Activated CD4-positive, alpha-beta T cell treated with anti-CD3 and anti-CD28 coated beads, Interleukin-2, amount 10 ng/mL, durations not matched to agents 7 days and 5 days (primary cell): ENCODE results near the gene CZIB. TPM values are rescaled to one million over a fixed set of nuclear protein-coding genes. Genes with fewer than 3 reads are reported as not detected.
"Not testable (repeated sequence)": the region's sequence is repeated elsewhere in the genome, so short reads cannot be mapped to it uniquely, and the experiment has no call there.

ENCODE experiments used
- CTCF ChIA-PET: fragments of 350-600 bp; sonication (Branson Sonifier 250); formaldehyde crosslinking; loops from one replicate; lab custom pipeline; 2021; ENCODE audit warnings: antibody characterized with exemption; lab: Charles Lee
- POLR2A ChIA-PET: fragments of 350-600 bp; sonication (Branson Sonifier 250); formaldehyde crosslinking; loops from one replicate; lab custom pipeline; 2021; ENCODE audit warnings: antibody characterized with exemption; lab: Charles Lee
- DNase-seq: peaks from one replicate; pipeline ENCODE4 v3.0.0-alpha.2; 2020
- H3K27ac Mint-ChIP-seq: one replicate; pipeline ENCODE4 v1.8.0; 2021; ENCODE audit warnings: mild to moderate bottlenecking, moderate library complexity, mixed read lengths
- H3K27me3 Mint-ChIP-seq: one replicate; pipeline ENCODE4 v1.8.0; 2021; ENCODE audit warnings: mixed read lengths
- H3K36me3 Mint-ChIP-seq: one replicate; pipeline ENCODE4 v1.8.0; 2021; ENCODE audit warnings: low read depth, mixed read lengths
- H3K4me1 Mint-ChIP-seq: one replicate; pipeline ENCODE4 v1.8.0; 2021; ENCODE audit warnings: mixed read lengths
- H3K4me3 Mint-ChIP-seq: one replicate; pipeline ENCODE4 v1.8.0; 2021; ENCODE audit warnings: mild to moderate bottlenecking, moderate library complexity, mixed read lengths
- H3K9me3 Mint-ChIP-seq: one replicate; pipeline ENCODE4 v1.8.0; 2021; ENCODE audit warnings: mixed read lengths
- total RNA-seq, 2 experiments: library from RNA; stranded (reverse); gene quantifications; one replicate each; pipeline ENCODE4 v1.2.3, GENCODE V29; 2021

The CZIB gene
- total RNA-seq, 2 experiments from 2014 or later, result 51.0 to 54.0 TPM

DNA sequence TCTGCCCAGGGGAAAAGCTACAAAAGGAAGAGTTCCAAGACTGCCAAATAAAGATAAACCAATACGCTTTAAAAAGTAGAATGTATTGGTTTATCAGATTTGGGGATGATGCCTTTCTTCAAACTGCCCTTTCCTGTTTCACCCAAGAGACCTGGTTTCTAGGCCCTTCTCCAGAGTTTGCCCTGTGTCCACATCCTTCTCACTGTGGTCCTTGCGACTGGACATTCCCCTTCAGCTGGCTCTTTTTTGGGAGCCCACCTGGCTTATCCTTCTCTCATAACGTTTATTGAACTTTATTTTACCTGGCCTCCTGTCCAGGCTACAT lies 490 bp upstream of the CZIB start:
- peaks cover 16% of the 10 kb centered on the region for H3K36me3 Mint-ChIP-seq
- no peaks in the 10 kb centered on the region for H3K9me3 Mint-ChIP-seq
- ChIA-PET CTCF (interaction anchor here (1.8 kb wide), 1 partner anchor 12 kb away, joined by 5 read pairs; no protein-coding TSS in a partner anchor), POLR2A (no interaction called here)
- no peak for DNase-seq
- no peaks in the 10 kb centered on the region for H3K27me3 Mint-ChIP-seq
- H3K4me3 Mint-ChIP-seq, result peak overlapping the region; percentile 88
- H3K4me1 Mint-ChIP-seq, result peaks cover 27% of the 10 kb centered on the region
- H3K27ac Mint-ChIP-seq, result peak overlapping the region; percentile 96

DNA sequence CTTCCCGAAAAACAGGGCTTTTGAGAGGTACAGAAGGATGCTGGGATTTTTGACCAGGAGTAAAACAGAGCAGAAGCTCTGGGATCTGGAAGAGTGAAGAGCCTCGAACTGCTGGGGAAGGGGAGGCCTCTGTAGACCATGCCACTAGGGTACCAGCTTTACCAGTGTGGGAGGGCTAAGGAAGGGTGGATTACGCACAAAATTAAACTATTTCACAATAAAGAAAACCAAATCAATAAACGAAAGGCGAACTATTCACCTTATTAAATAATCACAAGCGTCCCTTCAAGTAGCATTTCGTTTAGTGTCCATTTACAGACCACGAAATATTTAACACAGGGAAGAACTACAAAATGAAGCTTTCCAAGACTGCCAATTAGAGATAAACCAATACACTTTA lies 723 bp downstream of the CZIB start:
- Mint-ChIP-seq H3K4me3 (peak overlapping the region; percentile 88), H3K36me3 (peaks cover 16% of the 10 kb centered on the region), H3K27ac (peak overlapping the region; percentile 96), H3K27me3 (no peaks in the 10 kb centered on the region), H3K9me3 (no peaks in the 10 kb centered on the region), H3K4me1 (peaks cover 27% of the 10 kb centered on the region)
- ChIA-PET POLR2A (interaction anchor here (0.7 kb wide), 1 partner anchor 169 kb away, joined by 4 read pairs; no protein-coding TSS in a partner anchor), CTCF (no interaction called here)
- no peak for DNase-seq

DNA sequence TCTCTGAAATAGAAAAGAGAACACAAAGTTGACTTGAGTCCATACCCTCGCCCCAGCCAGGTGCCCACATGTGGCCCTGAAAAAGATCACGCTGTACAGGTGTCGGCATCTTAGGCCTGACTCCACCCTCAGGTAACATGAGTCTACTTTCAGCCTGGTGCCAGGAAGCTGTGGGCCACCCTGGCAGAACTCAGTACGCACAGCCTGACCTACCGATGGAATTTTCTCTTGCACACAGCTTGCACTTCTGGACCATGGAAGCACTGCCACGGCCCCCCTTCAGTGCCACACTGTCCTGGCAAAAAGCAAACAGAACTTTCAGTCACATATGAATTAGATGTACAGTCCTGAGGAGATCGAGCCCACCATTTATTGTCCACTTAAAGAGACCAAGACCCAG lies 2.2 kb downstream of the CZIB start:
- H3K36me3 Mint-ChIP-seq, result peaks cover 25% of the 10 kb centered on the region
- no peak overlapping the region for H3K4me3 Mint-ChIP-seq
- H3K27ac Mint-ChIP-seq, result no peak overlapping the region
- H3K27me3 Mint-ChIP-seq, result no peaks in the 10 kb centered on the region
- no peaks in the 10 kb centered on the region for H3K9me3 Mint-ChIP-seq
- H3K4me1 Mint-ChIP-seq, result peaks cover 27% of the 10 kb centered on the region
- DNase-seq, result no peak
- CTCF ChIA-PET, result interaction anchor here (0.7 to 1.2 kb wide), 2 partner anchors 10 to 54 kb away, joined by 3 read pairs; no protein-coding TSS in a partner anchor
- POLR2A ChIA-PET, result no interaction called here

DNA sequence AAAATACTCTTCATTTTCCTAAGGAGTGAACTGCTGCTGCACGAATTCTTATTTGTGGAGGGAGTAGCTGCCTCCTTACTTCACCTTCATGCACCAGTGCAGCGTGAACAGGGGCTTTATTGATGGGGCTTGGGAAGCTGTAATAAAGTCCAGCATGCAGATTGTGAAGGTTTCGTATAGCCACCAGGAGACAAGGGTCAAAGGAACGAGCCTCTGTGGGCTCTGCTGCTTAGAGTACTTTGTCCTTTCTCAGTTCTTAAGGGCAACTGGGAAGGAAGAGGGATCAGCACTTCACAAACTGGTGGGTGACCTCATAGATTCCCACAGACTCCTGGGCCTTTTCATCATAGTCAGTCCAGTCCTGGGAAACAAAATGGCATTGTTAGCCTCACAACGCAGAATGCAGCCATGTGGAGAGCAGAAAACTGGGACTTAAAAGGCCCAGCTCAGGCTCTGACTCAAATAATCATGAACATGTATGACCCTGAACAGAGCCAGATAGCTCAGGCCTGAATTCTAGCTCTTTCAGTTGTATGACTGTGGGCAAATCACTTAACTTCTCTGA lies 6.0 kb downstream of the CZIB start:
- H3K27ac Mint-ChIP-seq, result peak overlapping the region; percentile 36
- ChIA-PET CTCF (interaction anchor here (0.6 to 1.3 kb wide), 3 partner anchors 11 to 131 kb away, joined by 4 to 5 read pairs (median 4); no protein-coding TSS in a partner anchor), POLR2A (no interaction called here)
- no peaks in the 10 kb centered on the region for H3K27me3 Mint-ChIP-seq
- H3K4me1 Mint-ChIP-seq, result peaks cover 13% of the 10 kb centered on the region
- H3K36me3 Mint-ChIP-seq, result peaks cover 39% of the 10 kb centered on the region
- no peak for DNase-seq
- no peak overlapping the region for H3K4me3 Mint-ChIP-seq
- no peaks in the 10 kb centered on the region for H3K9me3 Mint-ChIP-seq

DNA sequence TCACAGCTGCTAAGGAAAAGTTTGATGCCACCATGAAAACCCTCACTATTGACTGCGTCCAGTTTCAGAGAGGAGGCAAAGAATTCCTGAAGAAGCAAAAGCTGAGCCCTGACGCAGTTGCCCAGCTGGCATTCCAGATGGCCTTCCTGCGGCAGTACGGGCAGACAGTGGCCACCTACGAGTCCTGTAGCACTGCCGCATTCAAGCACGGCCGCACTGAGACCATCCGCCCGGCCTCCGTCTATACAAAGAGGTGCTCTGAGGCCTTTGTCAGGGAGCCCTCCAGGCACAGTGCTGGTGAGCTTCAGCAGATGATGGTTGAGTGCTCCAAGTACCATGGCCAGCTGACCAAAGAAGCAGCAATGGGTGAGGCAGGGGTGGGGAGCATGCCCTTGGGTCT lies 9.5 kb downstream of the CZIB start:
- no peak overlapping the region for H3K4me3 Mint-ChIP-seq
- H3K27me3 Mint-ChIP-seq, result no peaks in the 10 kb centered on the region
- peaks cover 11% of the 10 kb centered on the region for H3K9me3 Mint-ChIP-seq
- ChIA-PET CTCF (interaction anchor here (0.9 to 1.3 kb wide), 3 partner anchors 9 to 941 kb away, joined by 3 to 4 read pairs (median 4); partner anchors contain the start of gene MAGOH), POLR2A (no interaction called here)
- H3K4me1 Mint-ChIP-seq, result no peaks in the 10 kb centered on the region
- peaks cover 51% of the 10 kb centered on the region for H3K36me3 Mint-ChIP-seq
- no peak overlapping the region for H3K27ac Mint-ChIP-seq
- no peak for DNase-seq

DNA sequence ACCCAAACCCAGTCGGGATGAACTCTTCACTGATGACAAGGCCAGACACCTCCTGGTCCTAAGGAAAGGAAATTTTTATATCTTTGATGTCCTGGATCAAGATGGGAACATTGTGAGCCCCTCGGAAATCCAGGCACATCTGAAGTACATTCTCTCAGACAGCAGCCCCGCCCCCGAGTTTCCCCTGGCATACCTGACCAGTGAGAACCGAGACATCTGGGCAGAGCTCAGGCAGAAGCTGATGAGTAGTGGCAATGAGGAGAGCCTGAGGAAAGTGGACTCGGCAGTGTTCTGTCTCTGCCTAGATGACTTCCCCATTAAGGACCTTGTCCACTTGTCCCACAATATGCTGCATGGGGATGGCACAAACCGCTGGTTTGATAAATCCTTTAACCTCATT lies 10.1 kb downstream of the CZIB start:
- H3K27ac Mint-ChIP-seq, result no peak overlapping the region
- peaks cover 57% of the 10 kb centered on the region for H3K36me3 Mint-ChIP-seq
- H3K4me3 Mint-ChIP-seq, result no peak overlapping the region
- ChIA-PET POLR2A (no interaction called here), CTCF (no interaction called here)
- H3K27me3 Mint-ChIP-seq, result no peaks in the 10 kb centered on the region
- no peaks in the 10 kb centered on the region for H3K4me1 Mint-ChIP-seq
- H3K9me3 Mint-ChIP-seq, result peaks cover 11% of the 10 kb centered on the region
- DNase-seq, result no peak

DNA sequence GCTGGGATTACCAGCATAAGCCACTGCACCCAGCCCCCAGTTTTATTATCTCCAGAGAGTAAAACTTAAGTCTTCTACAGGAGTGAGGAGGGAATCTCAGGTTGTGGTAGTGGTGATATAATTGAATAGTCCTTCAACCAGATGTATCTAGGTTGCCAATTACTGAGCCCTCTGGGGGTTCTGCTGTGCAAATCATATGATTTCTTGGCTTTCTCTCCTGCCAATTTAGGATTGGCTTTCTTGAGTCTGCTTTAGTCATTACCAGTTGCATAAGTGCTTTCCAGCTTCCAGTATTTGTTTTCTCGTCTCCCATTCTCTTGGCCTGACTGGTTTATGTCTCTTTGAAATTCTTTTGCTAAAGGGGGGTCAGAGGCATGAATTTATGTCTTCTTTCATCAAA lies 12.7 kb downstream of the CZIB start:
- Mint-ChIP-seq H3K27ac (no peak overlapping the region), H3K4me1 (peaks cover 2% of the 10 kb centered on the region), H3K4me3 (no peak overlapping the region), H3K9me3 (peaks cover 26% of the 10 kb centered on the region), H3K27me3 (no peaks in the 10 kb centered on the region), H3K36me3 (peaks cover 73% of the 10 kb centered on the region)
- ChIA-PET POLR2A (no interaction called here), CTCF (interaction anchor here (0.6 kb wide), 1 partner anchor 547 kb away, joined by 3 read pairs; no protein-coding TSS in a partner anchor)
- DNase-seq, result no peak

DNA sequence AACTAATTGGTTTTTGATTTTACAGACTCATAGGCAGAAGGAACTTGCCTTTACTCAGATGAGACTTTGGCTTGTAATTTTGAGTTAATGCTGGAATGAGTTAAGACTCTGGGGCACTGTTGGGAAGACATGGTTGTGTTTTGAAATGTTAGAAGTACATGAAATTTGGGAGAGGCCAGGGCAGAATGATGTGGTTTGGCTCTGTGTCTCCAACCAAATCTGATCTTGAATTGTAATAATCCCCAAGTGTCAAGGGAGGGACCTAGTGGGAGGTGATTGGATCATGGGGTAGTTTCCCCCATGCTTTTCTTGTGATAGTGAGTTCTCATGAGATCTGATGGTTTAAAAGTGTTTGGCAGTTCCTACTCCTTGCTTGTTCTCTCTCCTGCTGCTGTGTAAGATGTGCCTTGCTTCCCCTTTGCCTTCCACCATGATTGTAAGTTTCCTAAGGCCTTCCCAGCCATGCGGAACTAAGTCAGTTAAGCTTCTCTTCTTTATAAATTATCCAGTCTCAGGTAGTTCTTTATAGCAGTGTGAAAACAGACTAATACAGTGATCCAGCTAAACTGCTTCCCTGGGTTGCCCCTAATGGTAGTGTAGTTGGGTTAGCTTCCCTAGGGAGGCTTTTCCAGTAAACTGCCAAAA lies 13.6 kb downstream of the CZIB start:
- Mint-ChIP-seq H3K36me3 (peaks cover 76% of the 10 kb centered on the region), H3K9me3 (peaks cover 26% of the 10 kb centered on the region), H3K27ac (no peak overlapping the region), H3K4me1 (peaks cover 2% of the 10 kb centered on the region), H3K4me3 (no peak overlapping the region), H3K27me3 (no peaks in the 10 kb centered on the region)
- no peak for DNase-seq
- ChIA-PET CTCF (interaction anchor here (1.2 kb wide), 1 partner anchor 10 kb away, joined by 3 read pairs; the partner anchor contains the start of gene CPT2), POLR2A (no interaction called here)

DNA sequence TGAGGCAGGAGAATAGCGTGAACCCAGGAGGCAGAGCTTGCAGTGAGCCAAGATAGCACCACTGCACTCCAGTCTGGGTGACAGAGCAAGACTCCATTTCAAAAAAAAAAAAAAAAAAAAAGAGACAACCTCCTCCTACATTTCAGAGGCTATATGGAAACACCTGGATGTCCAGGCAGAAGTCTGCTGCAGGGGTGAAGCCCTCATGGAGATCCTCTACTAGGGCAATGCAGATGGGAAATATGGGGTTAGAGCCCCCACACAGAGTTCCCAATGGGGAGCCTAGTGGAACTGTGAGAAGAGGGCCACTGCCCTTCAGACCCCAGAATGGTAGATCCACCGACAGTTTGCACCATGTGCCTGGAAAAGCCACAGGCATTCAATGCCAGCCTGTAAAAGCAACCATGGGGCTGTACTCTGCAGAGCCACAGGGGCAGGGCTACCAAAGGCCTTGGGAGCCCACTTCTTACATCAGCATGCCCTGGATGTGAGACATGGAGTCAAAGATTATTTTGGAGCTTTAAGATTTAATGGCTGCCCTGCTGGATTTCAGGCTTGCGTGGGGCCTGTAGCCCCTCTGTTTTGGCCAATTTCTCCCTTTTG lies 14.2 kb downstream of the CZIB start:
- H3K27ac Mint-ChIP-seq, H3K27me3 Mint-ChIP-seq, H3K4me1 Mint-ChIP-seq, H3K4me3 Mint-ChIP-seq, POLR2A ChIA-PET: not testable (repeated sequence)
- CTCF ChIA-PET, result interaction anchor here (1.2 kb wide), 1 partner anchor 9 kb away, joined by 3 read pairs; the partner anchor contains the start of gene CPT2
- Mint-ChIP-seq H3K9me3 (peaks cover 26% of the 10 kb centered on the region), H3K36me3 (peaks cover 79% of the 10 kb centered on the region)
- peak; percentile 18 for DNase-seq

DNA sequence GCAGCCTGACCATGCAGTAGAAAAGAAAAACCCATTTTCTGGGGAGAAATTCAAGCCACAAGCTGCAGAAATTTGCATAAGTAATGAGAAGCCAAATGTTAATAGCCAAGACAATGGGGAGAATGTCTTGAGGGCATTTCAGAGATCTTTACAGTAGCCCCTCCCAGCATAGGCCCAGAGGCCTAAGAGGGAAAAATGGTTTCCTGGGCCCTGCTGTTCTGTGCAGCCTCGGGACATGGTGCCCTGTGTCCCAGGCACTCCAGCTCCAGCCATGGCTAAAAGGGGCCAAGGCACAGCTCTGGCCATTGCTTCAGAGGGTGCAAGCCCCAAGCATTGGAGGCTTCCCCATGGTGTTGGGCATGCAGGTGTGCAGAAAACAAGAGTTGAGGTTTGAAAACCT lies 14.9 kb downstream of the CZIB start:
- H3K27ac Mint-ChIP-seq, H3K4me3 Mint-ChIP-seq, H3K4me1 Mint-ChIP-seq, DNase-seq, H3K27me3 Mint-ChIP-seq, POLR2A ChIA-PET, CTCF ChIA-PET: not testable (repeated sequence)
- H3K36me3 Mint-ChIP-seq, result peaks cover 81% of the 10 kb centered on the region
- peaks cover 26% of the 10 kb centered on the region for H3K9me3 Mint-ChIP-seq

DNA sequence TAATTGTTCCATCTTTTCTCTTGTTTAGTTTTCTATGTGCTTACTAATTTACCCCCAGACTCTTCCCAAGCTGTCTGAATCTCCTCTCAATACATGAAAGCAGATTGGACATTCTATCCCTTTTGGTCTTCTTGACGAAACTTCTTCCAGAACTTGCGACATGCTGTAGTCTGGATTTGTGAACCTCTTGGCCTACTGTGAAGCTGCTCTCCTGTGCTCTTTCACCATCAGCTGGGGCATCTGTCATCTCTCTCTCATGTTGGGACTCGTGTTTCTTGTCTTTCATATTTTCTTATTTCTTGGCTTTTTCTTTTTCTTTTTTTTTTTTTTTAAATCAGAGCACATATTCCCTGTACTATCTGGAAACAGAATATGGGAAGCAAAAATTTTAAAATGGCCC lies 17.0 kb downstream of the CZIB start:
- Mint-ChIP-seq H3K9me3 (peaks cover 26% of the 10 kb centered on the region), H3K27ac (no peak overlapping the region), H3K36me3 (peaks cover 70% of the 10 kb centered on the region), H3K4me3 (no peak overlapping the region), H3K4me1 (peaks cover 6% of the 10 kb centered on the region), H3K27me3 (no peaks in the 10 kb centered on the region)
- ChIA-PET POLR2A (interaction anchor here (0.7 kb wide), 1 partner anchor 19 kb away, joined by 3 read pairs; no protein-coding TSS in a partner anchor), CTCF (interaction anchor here (0.6 to 1.2 kb wide), 2 partner anchors 11 to 370 kb away, joined by 4 to 5 read pairs; no protein-coding TSS in a partner anchor)
- no peak for DNase-seq

DNA sequence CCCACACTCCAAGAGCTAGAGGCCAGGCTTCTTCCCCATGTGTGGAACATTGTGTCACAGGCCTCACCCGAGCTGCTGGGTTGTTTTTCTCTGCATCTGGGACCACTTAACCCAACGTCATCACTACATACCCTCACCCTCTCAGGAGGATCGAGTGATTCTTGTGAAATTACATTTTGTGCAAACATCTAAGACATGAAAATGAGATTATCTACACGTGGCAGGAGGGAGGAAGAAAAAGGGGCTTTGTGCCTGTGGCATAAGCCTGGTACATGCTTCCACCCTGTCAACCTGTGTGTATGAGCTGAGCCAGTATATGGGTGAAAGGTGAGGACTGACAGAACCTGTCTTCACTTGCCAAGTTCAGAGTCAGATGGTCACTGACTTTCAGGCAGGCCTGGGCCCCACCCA lies 22.2 kb downstream of the CZIB start:
- Mint-ChIP-seq H3K9me3 (no peaks in the 10 kb centered on the region), H3K36me3 (peaks cover 37% of the 10 kb centered on the region), H3K27me3 (no peaks in the 10 kb centered on the region), H3K4me3 (peak overlapping the region; percentile 97), H3K4me1 (peaks cover 29% of the 10 kb centered on the region), H3K27ac (peak overlapping the region; percentile 99)
- DNase-seq, result no peak
- POLR2A ChIA-PET, result no interaction called here
- CTCF ChIA-PET, result interaction anchor here (1.1 kb wide), 1 partner anchor 130 kb away, joined by 3 read pairs; no protein-coding TSS in a partner anchor
